Measurements from ENCODE around the gene CFAP57. TPM values are rescaled to one million over a fixed set of nuclear protein-coding genes. Genes with fewer than 3 reads are reported as not detected.

The CFAP57 gene
- total and polyA plus RNA-seq, 2 experiments from 2014 or later: 0.10 to 0.46 TPM

GRCh38 chr1:43165162-43165561 lies 7.0 kb upstream of the CFAP57 start:
- H3K27me3 ChIP-seq: no peaks in the 10 kb centered on the region
- H3K4me2 ChIP-seq: no peak overlapping the region
- H3K4me1 ChIP-seq (ENCODE audit: insufficient read depth): no peaks in the 10 kb centered on the region
- H3K36me3 ChIP-seq (replicated peaks; ENCODE audit: insufficient read depth, low read depth): no peaks in the 10 kb centered on the region
- no peaks in the 10 kb centered on the region for H3K9me2 ChIP-seq (replicated peaks; ENCODE audit: insufficient read depth)
- no peaks in the 10 kb centered on the region for H4K20me1 ChIP-seq (ENCODE audit: insufficient read depth, poor library complexity, severe bottlenecking)
- no peak for TF ChIP-seq EZH2phosphoT487 (IDR thresholded peaks at IDR 0.05; ENCODE audit: low read depth, severe bottlenecking, unreplicated experiment)
- TF ChIP-seq EZH2 (IDR thresholded peaks at IDR 0.05; ENCODE audit: borderline replicate concordance): no peak
- TF ChIP-seq CTCF (IDR thresholded peaks at IDR 0.05; ENCODE audit: poor library complexity): no peak
- no peak overlapping the region for H2AFZ ChIP-seq
- peaks cover 5% of the 10 kb centered on the region for H3K79me2 ChIP-seq
- WGBS (ENCODE audit: low lambda C conversion rate, missing lambda C conversion rate): 90% methylated on average over 3 of the region's 3 CpGs
- no peak overlapping the region for H3K27ac ChIP-seq
- H3K9me3 ChIP-seq (ENCODE audit: low read depth): no peaks in the 10 kb centered on the region
- no peak for DNase-seq (ENCODE audit: low spot score)
- H3K4me3 ChIP-seq: no peak overlapping the region

- DNase-seq (ENCODE audit: low spot score): no peak
- WGBS (ENCODE audit: low lambda C conversion rate, missing lambda C conversion rate): 97% methylated on average over 5 of the region's 5 CpGs
- H4K20me1 ChIP-seq (ENCODE audit: insufficient read depth, poor library complexity, severe bottlenecking): no peaks in the 10 kb centered on the region
- peaks cover 1% of the 10 kb centered on the region for H3K4me1 ChIP-seq (ENCODE audit: insufficient read depth)
- H2AFZ ChIP-seq: no peak overlapping the region
- H3K4me2 ChIP-seq: no peak overlapping the region
- H3K9me3 ChIP-seq (ENCODE audit: low read depth): no peaks in the 10 kb centered on the region
- no peaks in the 10 kb centered on the region for H3K36me3 ChIP-seq (replicated peaks; ENCODE audit: insufficient read depth, low read depth)
- no peak for TF ChIP-seq CTCF (IDR thresholded peaks at IDR 0.05; ENCODE audit: poor library complexity)
- TF ChIP-seq EZH2phosphoT487 (IDR thresholded peaks at IDR 0.05; ENCODE audit: low read depth, severe bottlenecking, unreplicated experiment): no peak
- TF ChIP-seq EZH2 (IDR thresholded peaks at IDR 0.05; ENCODE audit: borderline replicate concordance): no peak
- H3K79me2 ChIP-seq: peaks cover 11% of the 10 kb centered on the region
- no peaks in the 10 kb centered on the region for H3K27me3 ChIP-seq
- no peaks in the 10 kb centered on the region for H3K9me2 ChIP-seq (replicated peaks; ENCODE audit: insufficient read depth)
- no peak overlapping the region for H3K4me3 ChIP-seq
- H3K27ac ChIP-seq: no peak overlapping the region
Observed at GRCh38 chr1:43165765-43166164, 6.4 kb upstream of the CFAP57 start.

- WGBS (ENCODE audit: low lambda C conversion rate, missing lambda C conversion rate): 23% methylated on average over 17 of the region's 17 CpGs
- Histone ChIP-seq H3K4me2 (peak overlapping the region; percentile 90), H3K4me3 (peak overlapping the region; percentile 47), H3K4me1 (ENCODE audit: insufficient read depth) (peaks cover 9% of the 10 kb centered on the region), H3K27ac (peak overlapping the region; percentile 22), H4K20me1 (ENCODE audit: insufficient read depth, poor library complexity, severe bottlenecking) (no peaks in the 10 kb centered on the region), H3K36me3 (replicated peaks; ENCODE audit: insufficient read depth, low read depth) (no peaks in the 10 kb centered on the region), H3K27me3 (peaks cover 12% of the 10 kb centered on the region), H3K79me2 (peaks cover 23% of the 10 kb centered on the region), H2AFZ (peak overlapping the region; percentile 61), H3K9me2 (replicated peaks; ENCODE audit: insufficient read depth) (no peaks in the 10 kb centered on the region), H3K9me3 (ENCODE audit: low read depth) (no peaks in the 10 kb centered on the region)
- DNase-seq (ENCODE audit: low spot score): no peak
- TF ChIP-seq EZH2phosphoT487 (IDR thresholded peaks at IDR 0.05; ENCODE audit: low read depth, severe bottlenecking, unreplicated experiment): no peak
- no peak for TF ChIP-seq EZH2 (IDR thresholded peaks at IDR 0.05; ENCODE audit: borderline replicate concordance)
- no peak for TF ChIP-seq CTCF (IDR thresholded peaks at IDR 0.05; ENCODE audit: poor library complexity)
Observed at GRCh38 chr1:43171312-43171875, 736 bp upstream of the CFAP57 start.
